SU-DHL-6 (cell line): ENCODE measurements around the gene SCD.

Experiments used
- H2AFZ ChIP-seq: fragments of 200-600 bp; sonication (generic); 2 replicates; pipeline ENCODE4 v1.6.1; 2014; ENCODE audit warnings: low read depth, mild to moderate bottlenecking, moderate library complexity, mixed read lengths, antibody characterized with exemption, low read length; ENCODE audit not compliant: severe bottlenecking
- H3F3A ChIP-seq: fragments of 200-600 bp; shearing (Covaris generic); 2 replicates; pipeline ENCODE4 v1.6.0; 2016; ENCODE audit warnings: antibody characterized with exemption, mild to moderate bottlenecking; ENCODE audit not compliant: insufficient read depth
- H3K27ac ChIP-seq: fragments of 200-600 bp; sonication (generic); 2 replicates; pipeline ENCODE4 v1.5.1; 2016; ENCODE audit warnings: low read depth, mild to moderate bottlenecking, low read length, moderate library complexity, mixed read lengths
- H3K27me3 ChIP-seq: fragments of 200-600 bp; sonication (generic), shearing (Covaris generic); 2 replicates; pipeline ENCODE4 v1.6.0; 2014; ENCODE audit warnings: mild to moderate bottlenecking, low read length
- H3K36me3 ChIP-seq: fragments of 200-600 bp; sonication (generic); 2 replicates; pipeline ENCODE4 v1.6.1; 2014; ENCODE audit warnings: mild to moderate bottlenecking, low read length, mixed read lengths
- H3K4me2 ChIP-seq: fragments of 300-600, 200-600 bp; shearing (Covaris generic), sonication (generic); 2 replicates; pipeline ENCODE4 v1.6.0; 2014; ENCODE audit warnings: low read length, low read depth, mild to moderate bottlenecking; ENCODE audit not compliant: poor library complexity, severe bottlenecking
- H3K4me3 ChIP-seq: fragments of 200-600 bp; sonication (generic); 2 replicates; pipeline ENCODE4 v1.5.1; 2014; ENCODE audit warnings: antibody characterized with exemption, low read length, mild to moderate bottlenecking, mixed read lengths; ENCODE audit not compliant: insufficient read depth, poor library complexity, severe bottlenecking
- H3K79me2 ChIP-seq: fragments of 200-600 bp; sonication (generic); 2 replicates; pipeline ENCODE4 v1.6.1; 2014; ENCODE audit warnings: mild to moderate bottlenecking, low read length, moderate library complexity; ENCODE audit not compliant: insufficient read depth
- H3K9ac ChIP-seq: fragments of 200-600 bp; sonication (generic); 2 replicates; pipeline ENCODE4 v1.7.0; 2014; ENCODE audit warnings: mild to moderate bottlenecking, low read length
- H3K9me2 ChIP-seq: fragments of 200-600 bp; sonication (generic); replicated peaks from 2 replicates; pipeline ENCODE4 v1.6.1; 2014; ENCODE audit warnings: low read length; ENCODE audit not compliant: insufficient read depth
- H3K9me3 ChIP-seq: fragments of 200-600 bp; sonication (generic); 2 replicates; pipeline ENCODE4 v1.6.1; 2014; ENCODE audit warnings: low read length, mixed read lengths; ENCODE audit not compliant: insufficient read depth
- H4K20me1 ChIP-seq: fragments of 200-600 bp; sonication (generic); 2 replicates; pipeline ENCODE4 v1.6.1; 2014; ENCODE audit warnings: low read depth, mild to moderate bottlenecking, antibody characterized with exemption, low read length, moderate library complexity, mixed read lengths
- EZH2phosphoT487 ChIP-seq: fragments of 200-600 bp; sonication (generic), shearing (Covaris generic); conservative IDR thresholded peaks from 2 replicates; pipeline ENCODE4 v1.6.1; 2018; ENCODE audit warnings: mild to moderate bottlenecking, antibody characterized with exemption, low read length, moderate library complexity, mixed read lengths
- TF ChIP-seq, protein P1 (sequence below): fragments of 200-600 bp; sonication (generic); IDR thresholded peaks from one replicate; pipeline ENCODE4 v1.5.1; 2017; ENCODE audit warnings: antibody characterized with exemption, mild to moderate bottlenecking, low read length, moderate library complexity; ENCODE audit not compliant: insufficient read depth, poor library complexity, severe bottlenecking

The SCD gene

DNA sequence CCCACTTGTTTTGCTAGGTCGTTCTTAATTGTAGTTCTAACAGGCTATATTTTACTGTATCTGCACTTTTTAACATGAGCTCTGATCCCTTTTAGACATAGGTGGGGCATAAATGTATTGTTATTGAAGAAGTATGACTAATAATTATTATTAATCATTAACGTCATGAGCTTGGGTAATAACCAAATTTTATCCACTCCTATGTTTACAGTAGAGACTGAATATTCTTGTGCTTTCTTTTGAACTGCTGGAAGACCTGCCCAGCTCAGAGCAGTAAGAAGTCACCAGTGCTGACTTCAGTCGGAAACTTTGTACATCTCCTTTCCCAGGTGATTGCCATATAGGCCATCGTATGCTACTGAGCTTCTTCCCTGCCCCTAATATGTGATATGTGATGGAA, 35.7 kb upstream of the SCD start:
- Histone ChIP-seq H3K4me3 (no peak overlapping the region), H3K9ac (no peak overlapping the region), H3K9me2 (no peaks in the 10 kb centered on the region), H3K9me3 (no peaks in the 10 kb centered on the region), H3F3A (no peaks in the 10 kb centered on the region), H4K20me1 (no peaks in the 10 kb centered on the region), H3K27ac (no peak overlapping the region), H2AFZ (no peak overlapping the region), H3K79me2 (no peaks in the 10 kb centered on the region), H3K27me3 (0 out of 2 replicates have a peak, but pooled peaks cover 3% of the 10 kb centered on the region), H3K36me3 (no peaks in the 10 kb centered on the region), H3K4me2 (no peak overlapping the region)
- no peak for TF ChIP-seq EZH2phosphoT487

DNA sequence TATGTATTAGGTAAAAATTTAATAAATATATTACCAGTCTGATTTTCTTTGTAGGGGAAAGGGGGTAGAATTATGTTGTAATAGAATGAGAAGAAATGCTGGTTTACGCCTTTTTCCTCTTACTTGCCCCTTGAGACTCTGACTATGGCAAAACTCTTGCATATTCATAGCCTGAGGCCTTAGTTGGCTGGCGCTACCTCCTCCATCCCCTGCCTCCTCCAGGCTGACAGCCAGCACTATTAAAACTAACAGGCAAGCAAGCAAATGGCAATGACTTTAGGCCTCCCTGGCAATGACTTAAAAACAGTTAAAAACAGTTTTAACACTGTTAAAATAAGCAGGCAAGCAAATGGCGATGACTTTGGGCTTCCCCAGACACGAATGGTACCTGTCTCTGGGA, 31.4 kb upstream of the SCD start:
- no peaks in the 10 kb centered on the region for H3F3A ChIP-seq
- H3K9me2 ChIP-seq: no peaks in the 10 kb centered on the region
- no peaks in the 10 kb centered on the region for H3K79me2 ChIP-seq
- H3K9me3 ChIP-seq: no peaks in the 10 kb centered on the region
- TF ChIP-seq, protein P1, sequence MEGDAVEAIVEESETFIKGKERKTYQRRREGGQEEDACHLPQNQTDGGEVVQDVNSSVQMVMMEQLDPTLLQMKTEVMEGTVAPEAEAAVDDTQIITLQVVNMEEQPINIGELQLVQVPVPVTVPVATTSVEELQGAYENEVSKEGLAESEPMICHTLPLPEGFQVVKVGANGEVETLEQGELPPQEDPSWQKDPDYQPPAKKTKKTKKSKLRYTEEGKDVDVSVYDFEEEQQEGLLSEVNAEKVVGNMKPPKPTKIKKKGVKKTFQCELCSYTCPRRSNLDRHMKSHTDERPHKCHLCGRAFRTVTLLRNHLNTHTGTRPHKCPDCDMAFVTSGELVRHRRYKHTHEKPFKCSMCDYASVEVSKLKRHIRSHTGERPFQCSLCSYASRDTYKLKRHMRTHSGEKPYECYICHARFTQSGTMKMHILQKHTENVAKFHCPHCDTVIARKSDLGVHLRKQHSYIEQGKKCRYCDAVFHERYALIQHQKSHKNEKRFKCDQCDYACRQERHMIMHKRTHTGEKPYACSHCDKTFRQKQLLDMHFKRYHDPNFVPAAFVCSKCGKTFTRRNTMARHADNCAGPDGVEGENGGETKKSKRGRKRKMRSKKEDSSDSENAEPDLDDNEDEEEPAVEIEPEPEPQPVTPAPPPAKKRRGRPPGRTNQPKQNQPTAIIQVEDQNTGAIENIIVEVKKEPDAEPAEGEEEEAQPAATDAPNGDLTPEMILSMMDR: no peak
- TF ChIP-seq EZH2phosphoT487: no peak
- H3K4me2 ChIP-seq: no peak overlapping the region
- no peaks in the 10 kb centered on the region for H4K20me1 ChIP-seq
- H3K4me3 ChIP-seq: no peak overlapping the region
- 0 out of 2 replicates have a peak, but pooled peaks cover 3% of the 10 kb centered on the region for H3K27me3 ChIP-seq
- H3K9ac ChIP-seq: no peak overlapping the region
- no peak overlapping the region for H2AFZ ChIP-seq
- H3K27ac ChIP-seq: no peak overlapping the region
- no peaks in the 10 kb centered on the region for H3K36me3 ChIP-seq

DNA sequence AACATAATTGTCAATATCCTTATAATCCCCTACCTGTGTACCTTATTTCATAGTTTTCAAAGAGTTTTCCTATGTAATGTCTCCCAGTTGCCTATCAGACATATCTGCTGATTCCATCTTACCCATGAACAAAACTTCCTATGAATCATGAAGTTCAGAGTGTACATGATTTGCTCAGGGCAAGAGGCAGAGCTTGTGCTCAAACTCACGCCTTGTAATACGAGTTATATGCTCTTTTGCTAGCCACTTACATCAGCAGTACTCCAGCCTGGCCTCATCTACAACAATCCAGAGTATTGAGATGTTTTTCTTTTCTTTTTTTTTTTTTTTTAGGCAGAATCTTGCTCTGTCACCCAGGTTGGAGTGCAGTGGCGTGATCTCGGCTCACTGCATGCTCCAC, 28.8 kb upstream of the SCD start:
- no peak overlapping the region for H3K9ac ChIP-seq
- no peak overlapping the region for H2AFZ ChIP-seq
- H3K9me2 ChIP-seq: no peaks in the 10 kb centered on the region
- no peaks in the 10 kb centered on the region for H3K9me3 ChIP-seq
- H3K27me3 ChIP-seq: 0 out of 2 replicates have a peak, but pooled peaks cover 3% of the 10 kb centered on the region
- TF ChIP-seq EZH2phosphoT487: no peak
- TF ChIP-seq, protein P1: no peak
- H3F3A ChIP-seq: no peaks in the 10 kb centered on the region
- H3K4me2 ChIP-seq: no peak overlapping the region
- no peaks in the 10 kb centered on the region for H4K20me1 ChIP-seq
- no peak overlapping the region for H3K4me3 ChIP-seq
- H3K36me3 ChIP-seq: no peaks in the 10 kb centered on the region
- H3K27ac ChIP-seq: no peak overlapping the region
- no peaks in the 10 kb centered on the region for H3K79me2 ChIP-seq

DNA sequence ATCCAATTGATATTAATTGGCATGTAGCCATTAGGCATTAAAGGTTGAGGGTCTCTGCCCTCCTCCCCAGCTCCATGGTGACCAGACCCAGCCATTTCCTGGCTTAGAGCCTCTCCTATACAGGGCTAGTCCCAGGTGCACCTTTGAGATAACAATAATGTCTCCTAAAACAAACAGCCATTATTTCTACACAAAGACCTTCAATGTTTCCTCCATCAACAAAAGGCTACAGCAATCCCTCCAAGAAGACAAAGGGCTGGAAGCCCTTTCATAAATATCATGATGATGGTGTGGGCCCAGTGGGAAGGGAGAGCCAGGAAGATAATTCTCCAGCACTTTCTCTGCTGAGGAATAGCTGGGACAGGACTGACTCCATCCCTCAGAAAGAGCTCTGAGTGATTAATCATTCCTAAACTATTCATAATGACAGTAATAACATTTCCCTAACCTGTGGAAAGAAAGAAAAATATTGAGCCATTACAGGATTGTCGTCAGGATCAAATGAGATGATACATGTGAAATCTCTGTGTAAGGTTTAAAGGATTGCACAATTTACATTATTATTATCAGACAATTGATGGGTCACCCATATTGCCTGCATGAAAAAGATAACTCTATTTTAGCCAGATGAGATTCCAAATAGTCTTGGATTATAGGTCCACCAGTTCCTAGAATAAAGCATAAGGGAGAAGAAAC, 27.2 kb upstream of the SCD start:
- Histone ChIP-seq H3K9me2 (no peaks in the 10 kb centered on the region), H3K9ac (no peak overlapping the region), H3F3A (no peaks in the 10 kb centered on the region), H3K4me2 (no peak overlapping the region), H3K27me3 (no peaks in the 10 kb centered on the region), H3K9me3 (no peaks in the 10 kb centered on the region), H3K4me3 (no peak overlapping the region), H2AFZ (no peak overlapping the region), H4K20me1 (no peaks in the 10 kb centered on the region), H3K27ac (no peak overlapping the region), H3K79me2 (no peaks in the 10 kb centered on the region), H3K36me3 (no peaks in the 10 kb centered on the region)
- no peak for TF ChIP-seq EZH2phosphoT487
- TF ChIP-seq, protein P1: no peak
